ENCODE results near the gene TXNDC2.

The TXNDC2 gene

GRCh38 chr18:9839853-9840252 lies 45.9 kb upstream of the TXNDC2 start:
- no peak for ATAC-seq
- TF ChIP-seq ESRRG (CRISPR knock-in tag; IDR thresholded peaks at IDR 0.05) = no peak
- TF ChIP-seq CSRNP3 (CRISPR knock-in tag; IDR thresholded peaks at IDR 0.05) = no peak
- no peak for TF ChIP-seq BACH2 (CRISPR knock-in tag; IDR thresholded peaks at IDR 0.05; ENCODE audit: borderline replicate concordance)
- TF ChIP-seq TSHZ2 (CRISPR knock-in tag; IDR thresholded peaks at IDR 0.05) = no peak
- TF ChIP-seq ZNF70 (CRISPR knock-in tag; IDR thresholded peaks at IDR 0.05) = no peak
- no peak for TF ChIP-seq OSR1 (CRISPR knock-in tag; IDR thresholded peaks at IDR 0.05)
- no peak for TF ChIP-seq ZC3H10 (CRISPR knock-in tag; IDR thresholded peaks at IDR 0.05)

- no peak for ATAC-seq
- TF ChIP-seq ZNF565 (CRISPR knock-in tag; conservative IDR thresholded peaks at IDR 0.05; ENCODE audit: low read depth) = no peak
- TF ChIP-seq RARB (CRISPR knock-in tag; IDR thresholded peaks at IDR 0.05) = no peak
- no peak for TF ChIP-seq POU6F1 (CRISPR knock-in tag; IDR thresholded peaks at IDR 0.05; ENCODE audit: borderline replicate concordance, low read depth)
- TF ChIP-seq CREB5 (CRISPR knock-in tag; IDR thresholded peaks at IDR 0.05; ENCODE audit: low read depth) = no peak
- no peak for TF ChIP-seq TOX (CRISPR knock-in tag; IDR thresholded peaks at IDR 0.05; ENCODE audit: borderline replicate concordance)
- no peak for TF ChIP-seq ZFP30 (CRISPR knock-in tag; IDR thresholded peaks at IDR 0.05)
- no peak for TF ChIP-seq ZC3H10 (CRISPR knock-in tag; IDR thresholded peaks at IDR 0.05)
- TF ChIP-seq ZNF8 (CRISPR knock-in tag; IDR thresholded peaks at IDR 0.05) = no peak
- no peak for TF ChIP-seq TCF4 (CRISPR knock-in tag; IDR thresholded peaks at IDR 0.05; ENCODE audit: borderline replicate concordance)
Observed at GRCh38 chr18:9841752-9842151, 44.0 kb upstream of the TXNDC2 start.

- TF ChIP-seq TSHZ2 (CRISPR knock-in tag; IDR thresholded peaks at IDR 0.05) = no peak
- TF ChIP-seq ZNF8 (CRISPR knock-in tag; IDR thresholded peaks at IDR 0.05) = no peak
- TF ChIP-seq PPARA (CRISPR knock-in tag; IDR thresholded peaks at IDR 0.05; ENCODE audit: borderline replicate concordance) = no peak
- TF ChIP-seq ZNF565 (CRISPR knock-in tag; conservative IDR thresholded peaks at IDR 0.05; ENCODE audit: low read depth) = no peak
- TF ChIP-seq RARB (CRISPR knock-in tag; IDR thresholded peaks at IDR 0.05) = no peak
- no peak for ATAC-seq
Observed at GRCh38 chr18:9842448-9842847, 43.3 kb upstream of the TXNDC2 start.

GRCh38 chr18:9845256-9845655 lies 40.5 kb upstream of the TXNDC2 start:
- ATAC-seq = no peak
- TF ChIP-seq ARNTL (CRISPR knock-in tag; IDR thresholded peaks at IDR 0.05; ENCODE audit: borderline replicate concordance, low read depth) = no peak
- TF ChIP-seq PPARA (CRISPR knock-in tag; IDR thresholded peaks at IDR 0.05; ENCODE audit: borderline replicate concordance) = no peak
- no peak for TF ChIP-seq ISL1 (CRISPR knock-in tag; IDR thresholded peaks at IDR 0.05)
- no peak for TF ChIP-seq CSRNP3 (CRISPR knock-in tag; IDR thresholded peaks at IDR 0.05)
- TF ChIP-seq TOX (CRISPR knock-in tag; IDR thresholded peaks at IDR 0.05; ENCODE audit: borderline replicate concordance) = no peak
- no peak for TF ChIP-seq ZFP30 (CRISPR knock-in tag; IDR thresholded peaks at IDR 0.05)
- TF ChIP-seq BACH2 (CRISPR knock-in tag; IDR thresholded peaks at IDR 0.05; ENCODE audit: borderline replicate concordance) = no peak
- TF ChIP-seq ZNF70 (CRISPR knock-in tag; IDR thresholded peaks at IDR 0.05) = no peak
- no peak for TF ChIP-seq TCF4 (CRISPR knock-in tag; IDR thresholded peaks at IDR 0.05; ENCODE audit: borderline replicate concordance)
- no peak for TF ChIP-seq SNAI2 (CRISPR knock-in tag; IDR thresholded peaks at IDR 0.05)
- TF ChIP-seq GLIS3 (CRISPR knock-in tag; IDR thresholded peaks at IDR 0.05) = no peak
- TF ChIP-seq ZC3H10 (CRISPR knock-in tag; IDR thresholded peaks at IDR 0.05) = no peak
- TF ChIP-seq TSHZ2 (CRISPR knock-in tag; IDR thresholded peaks at IDR 0.05) = no peak
- TF ChIP-seq RARB (CRISPR knock-in tag; IDR thresholded peaks at IDR 0.05) = no peak
- no peak for TF ChIP-seq ESRRG (CRISPR knock-in tag; IDR thresholded peaks at IDR 0.05)

Data from SK-N-SH treated with all-trans-retinoic acid at 6 μM for 48 hours (cell line).